IMR-90 (cell line): ENCODE measurements around the gene URI1.
A peak's percentile ranks its signal among the peaks of the same experiment; 100 is the strongest.

Experiments used
- CEBPB ChIP-seq: IDR thresholded peaks from 2 replicates; pipeline ENCODE4 v1.6.1; 2012; ENCODE audit warnings: low read depth, low read length, improper control_type of control experiment
- CTCF ChIP-seq: conservative IDR thresholded peaks from 2 replicates; pipeline ENCODE4 v1.5.1; 2012; ENCODE audit warnings: mild to moderate bottlenecking, low read depth, low read length, improper control_type of control experiment

GRCh38 chr19:29966588-29967249 is 24.7 kb downstream of the URI1 start:
- TF ChIP-seq CTCF (peak; percentile 23; the same call in 1 of the 2 replicates), CEBPB (no peak)
